Neural cell (in vitro differentiated cells): ENCODE measurements around the gene BRD3OS. TPM values are rescaled to one million over a fixed set of nuclear protein-coding genes. Genes with fewer than 3 reads are reported as not detected.

Source experiments
- H2AFZ ChIP-seq: fragments of 200-600, 300-800 bp; sonication (generic), shearing (Covaris generic); 2 replicates; pipeline ENCODE4 v1.6.0; 2014; ENCODE audit warnings: low read depth, mild to moderate bottlenecking, antibody characterized with exemption, low read length, moderate library complexity
- H3F3A ChIP-seq: fragments of 200-600 bp; shearing (Covaris generic); 2 replicates; pipeline ENCODE4 v1.6.1; 2016; ENCODE audit warnings: mild to moderate bottlenecking, moderate library complexity, mixed read lengths, antibody characterized with exemption, low read length; ENCODE audit not compliant: insufficient read depth, poor library complexity, severe bottlenecking
- H3K27ac ChIP-seq: fragments of 200-600, 300-800 bp; sonication (generic), shearing (Covaris generic); 2 replicates; pipeline ENCODE4 v1.5.1; 2014; ENCODE audit warnings: mild to moderate bottlenecking, low read length, moderate library complexity
- H3K27me3 ChIP-seq: fragments of 300-800, 200-600 bp; sonication (generic), shearing (Covaris generic); 2 replicates; pipeline ENCODE4 v1.6.0; 2014; ENCODE audit warnings: mild to moderate bottlenecking, low read depth, low read length, moderate library complexity; ENCODE audit not compliant: insufficient read depth
- H3K36me3 ChIP-seq: fragments of 300-800, 200-600 bp; sonication (generic), shearing (Covaris generic); 2 replicates; pipeline ENCODE4 v1.5.1; 2014; ENCODE audit warnings: mild to moderate bottlenecking, antibody characterized with exemption, low read length, moderate library complexity; ENCODE audit not compliant: insufficient read depth
- H3K4me2 ChIP-seq: fragments of 300-800, 200-600 bp; sonication (generic), shearing (Covaris generic); 2 replicates; pipeline ENCODE4 v1.6.0; 2014; ENCODE audit warnings: mild to moderate bottlenecking, low read length
- H3K4me3 ChIP-seq: fragments of 300-800, 200-600 bp; sonication (generic), shearing (Covaris generic); 2 replicates; pipeline ENCODE4 v1.5.1; 2014; ENCODE audit warnings: mild to moderate bottlenecking, low read length, moderate library complexity
- H3K79me2 ChIP-seq: fragments of 200-600 bp; shearing (Covaris generic); replicated peaks from 2 replicates; pipeline ENCODE4 v1.6.0; 2014; ENCODE audit warnings: mild to moderate bottlenecking, low read length, moderate library complexity; ENCODE audit not compliant: insufficient read depth
- H3K9ac ChIP-seq: fragments of 300-800, 200-600 bp; sonication (generic), shearing (Covaris generic); 2 replicates; pipeline ENCODE4 v1.6.1; 2016; ENCODE audit warnings: mild to moderate bottlenecking, low read length, mixed read lengths
- H3K9me2 ChIP-seq: fragments of 200-600 bp; shearing (Covaris generic); 2 replicates; pipeline ENCODE4 v1.6.1; 2016; ENCODE audit warnings: mild to moderate bottlenecking, low read length, mixed read lengths; ENCODE audit not compliant: insufficient read depth
- H3K9me3 ChIP-seq: fragments of 200-600, 300-800 bp; sonication (generic), shearing (Covaris generic); 2 replicates; pipeline ENCODE4 v1.6.1; 2016; ENCODE audit warnings: mild to moderate bottlenecking, mixed run types, low read length, moderate library complexity, mixed read lengths
- H4K20me1 ChIP-seq: fragments of 200-600 bp; shearing (Covaris generic); 2 replicates; pipeline ENCODE4 v1.6.1; 2016; ENCODE audit warnings: mild to moderate bottlenecking, mixed run types; ENCODE audit not compliant: insufficient read depth
- EP300 ChIP-seq: fragments of 450-650 bp; conservative IDR thresholded peaks from 2 replicates; pipeline ENCODE4 v1.6.1; 2014; ENCODE audit warnings: antibody characterized with exemption, mild to moderate bottlenecking, moderate library complexity; ENCODE audit not compliant: poor library complexity, severe bottlenecking
- EZH2 ChIP-seq: fragments of 200-600, 300-800 bp; shearing (Covaris generic), sonication (generic); IDR thresholded peaks from 2 replicates; pipeline ENCODE4 v1.6.1; 2014; ENCODE audit warnings: antibody characterized with exemption, low read length, borderline replicate concordance, mild to moderate bottlenecking; ENCODE audit not compliant: insufficient read depth, poor library complexity, severe bottlenecking
- MXI1 ChIP-seq: fragments of 450-650 bp; conservative IDR thresholded peaks from 2 replicates; pipeline ENCODE4 v1.6.1; 2014; ENCODE audit warnings: antibody characterized with exemption, mild to moderate bottlenecking; ENCODE audit not compliant: poor library complexity, severe bottlenecking
- POLR2AphosphoS5 ChIP-seq: IDR thresholded peaks from 2 replicates; pipeline ENCODE4 v1.6.1; 2012
- RAD21 ChIP-seq: fragments of 450-650 bp; conservative IDR thresholded peaks from 2 replicates; pipeline ENCODE4 v1.6.1; 2014; ENCODE audit warnings: antibody characterized with exemption, mild to moderate bottlenecking, moderate library complexity
- SMC3 ChIP-seq: fragments of 450-650 bp; conservative IDR thresholded peaks from 2 replicates; pipeline ENCODE4 v1.6.1; 2014; ENCODE audit warnings: antibody characterized with exemption, mild to moderate bottlenecking, moderate library complexity; ENCODE audit not compliant: poor library complexity
- TAF1 ChIP-seq: IDR thresholded peaks from 2 replicates; pipeline ENCODE4 v1.6.1; 2012; ENCODE audit warnings: low read depth
- polyA plus RNA-seq: library from polyadenylated mRNA; depleted of rRNA; stranded (reverse); fragments of >200 nt; gene quantifications from 2 replicates; pipeline ENCODE4 v1.2.3, GENCODE V29; 2014
- TF ChIP-seq, protein P1 (sequence below): IDR thresholded peaks from 2 replicates; pipeline ENCODE4 v1.6.1; 2012; ENCODE audit warnings: borderline replicate concordance
- TF ChIP-seq, protein P2 (sequence below): fragments of 450-650 bp; IDR thresholded peaks from 2 replicates; pipeline ENCODE4 v1.5.1; 2014; ENCODE audit warnings: antibody characterized with exemption, mild to moderate bottlenecking, moderate library complexity; ENCODE audit not compliant: poor library complexity, severe bottlenecking

Gene BRD3OS
- polyA plus RNA-seq, 1 donor from 2014 or later = 49.5 TPM

DNA sequence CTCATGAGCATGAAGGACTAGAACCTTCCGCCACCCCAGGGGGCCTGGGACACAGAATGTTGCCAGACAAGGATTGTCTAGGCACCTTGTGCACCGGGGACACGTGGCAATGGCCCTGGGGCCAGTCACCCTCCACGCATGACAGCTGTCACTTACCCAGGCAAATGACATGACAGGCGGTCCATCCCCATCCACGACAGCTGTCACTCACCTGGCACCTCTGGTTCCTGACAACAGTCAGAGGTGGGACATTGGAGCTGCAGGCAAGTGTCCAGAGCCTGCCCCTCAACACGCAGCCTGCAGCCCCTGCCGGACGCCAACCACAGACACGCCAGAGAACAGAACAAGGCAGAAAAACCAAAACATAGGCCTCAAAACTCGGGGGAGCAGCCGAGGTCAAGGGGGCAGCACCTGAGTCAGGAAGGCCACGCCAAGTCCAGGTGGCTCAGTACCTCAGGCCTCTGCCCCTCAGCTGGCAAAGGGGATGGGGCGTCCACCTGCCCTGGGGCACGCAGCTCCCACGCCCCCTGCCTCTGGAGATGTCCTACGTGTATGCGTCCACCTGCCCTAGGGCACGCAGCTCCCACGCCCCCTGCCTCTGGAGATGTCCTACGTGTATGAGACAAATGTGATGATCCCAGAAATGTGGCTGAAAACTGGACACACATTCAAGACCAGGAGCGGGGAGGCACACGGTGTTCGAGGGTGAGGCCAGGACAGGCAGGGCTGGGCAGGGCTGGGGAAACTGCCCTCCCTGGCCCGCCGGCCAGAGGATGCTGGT, 47.7 kb upstream of the BRD3OS start:
- Histone ChIP-seq H2AFZ (no peak overlapping the region), H3K9ac (no peak overlapping the region), H4K20me1 (no peaks in the 10 kb centered on the region), H3K36me3 (no peaks in the 10 kb centered on the region), H3K79me2 (peaks cover 33% of the 10 kb centered on the region), H3K27ac (no peak overlapping the region), H3K27me3 (no peaks in the 10 kb centered on the region), H3F3A (no peaks in the 10 kb centered on the region), H3K4me2 (no peak overlapping the region), H3K4me3 (no peak overlapping the region), H3K9me2 (no peaks in the 10 kb centered on the region), H3K9me3 (no peaks in the 10 kb centered on the region)
- TF ChIP-seq SMC3 (no peak), MXI1 (no peak), EP300 (no peak), RAD21 (no peak), EZH2 (no peak)
- TF ChIP-seq, protein P1, sequence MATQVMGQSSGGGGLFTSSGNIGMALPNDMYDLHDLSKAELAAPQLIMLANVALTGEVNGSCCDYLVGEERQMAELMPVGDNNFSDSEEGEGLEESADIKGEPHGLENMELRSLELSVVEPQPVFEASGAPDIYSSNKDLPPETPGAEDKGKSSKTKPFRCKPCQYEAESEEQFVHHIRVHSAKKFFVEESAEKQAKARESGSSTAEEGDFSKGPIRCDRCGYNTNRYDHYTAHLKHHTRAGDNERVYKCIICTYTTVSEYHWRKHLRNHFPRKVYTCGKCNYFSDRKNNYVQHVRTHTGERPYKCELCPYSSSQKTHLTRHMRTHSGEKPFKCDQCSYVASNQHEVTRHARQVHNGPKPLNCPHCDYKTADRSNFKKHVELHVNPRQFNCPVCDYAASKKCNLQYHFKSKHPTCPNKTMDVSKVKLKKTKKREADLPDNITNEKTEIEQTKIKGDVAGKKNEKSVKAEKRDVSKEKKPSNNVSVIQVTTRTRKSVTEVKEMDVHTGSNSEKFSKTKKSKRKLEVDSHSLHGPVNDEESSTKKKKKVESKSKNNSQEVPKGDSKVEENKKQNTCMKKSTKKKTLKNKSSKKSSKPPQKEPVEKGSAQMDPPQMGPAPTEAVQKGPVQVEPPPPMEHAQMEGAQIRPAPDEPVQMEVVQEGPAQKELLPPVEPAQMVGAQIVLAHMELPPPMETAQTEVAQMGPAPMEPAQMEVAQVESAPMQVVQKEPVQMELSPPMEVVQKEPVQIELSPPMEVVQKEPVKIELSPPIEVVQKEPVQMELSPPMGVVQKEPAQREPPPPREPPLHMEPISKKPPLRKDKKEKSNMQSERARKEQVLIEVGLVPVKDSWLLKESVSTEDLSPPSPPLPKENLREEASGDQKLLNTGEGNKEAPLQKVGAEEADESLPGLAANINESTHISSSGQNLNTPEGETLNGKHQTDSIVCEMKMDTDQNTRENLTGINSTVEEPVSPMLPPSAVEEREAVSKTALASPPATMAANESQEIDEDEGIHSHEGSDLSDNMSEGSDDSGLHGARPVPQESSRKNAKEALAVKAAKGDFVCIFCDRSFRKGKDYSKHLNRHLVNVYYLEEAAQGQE = no peak

DNA sequence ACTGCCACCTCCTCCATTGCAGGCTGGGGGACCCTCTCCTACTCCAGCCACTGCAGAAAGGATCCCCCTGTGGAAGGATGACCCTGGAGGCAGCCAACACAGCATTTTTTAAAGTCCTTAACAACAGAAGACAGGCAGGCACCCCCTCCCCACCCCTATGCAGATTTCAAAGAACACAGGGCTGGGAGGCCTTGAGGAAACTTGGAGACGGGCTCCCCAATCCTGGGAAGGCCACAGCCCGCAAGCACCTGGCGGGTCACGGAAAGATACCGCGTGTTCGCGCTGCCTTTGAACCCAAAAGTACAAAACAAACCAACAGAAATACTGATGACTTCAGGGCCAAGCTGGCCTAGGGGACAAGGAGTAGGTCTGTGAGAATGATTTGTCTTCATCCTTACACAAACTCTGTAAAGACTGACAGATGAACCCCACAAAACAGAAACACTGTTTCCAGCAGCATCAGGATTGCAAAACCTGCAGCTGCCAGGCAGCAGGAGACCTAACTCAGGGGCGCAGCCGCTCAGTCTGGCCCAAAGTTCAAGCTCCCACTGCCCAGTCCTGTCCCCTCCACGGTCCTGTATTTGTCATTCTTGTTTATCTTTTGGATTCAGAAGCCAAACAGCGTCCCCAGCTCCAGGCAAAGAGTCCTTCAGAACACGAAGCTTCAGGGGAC, 46.9 kb upstream of the BRD3OS start:
- Histone ChIP-seq H3K9me3 (no peaks in the 10 kb centered on the region), H3K9me2 (no peaks in the 10 kb centered on the region), H3F3A (no peaks in the 10 kb centered on the region), H3K27me3 (no peaks in the 10 kb centered on the region), H3K79me2 (peaks cover 40% of the 10 kb centered on the region), H3K36me3 (no peaks in the 10 kb centered on the region), H2AFZ (no peak overlapping the region), H3K27ac (no peak overlapping the region), H3K9ac (no peak overlapping the region), H3K4me2 (no peak overlapping the region), H4K20me1 (no peaks in the 10 kb centered on the region), H3K4me3 (no peak overlapping the region)
- TF ChIP-seq EP300 = no peak
- no peak for TF ChIP-seq POLR2AphosphoS5
- no peak for TF ChIP-seq RAD21
- TF ChIP-seq, protein P1 = no peak
- no peak for TF ChIP-seq TAF1
- TF ChIP-seq MXI1 = no peak
- TF ChIP-seq, protein P2, sequence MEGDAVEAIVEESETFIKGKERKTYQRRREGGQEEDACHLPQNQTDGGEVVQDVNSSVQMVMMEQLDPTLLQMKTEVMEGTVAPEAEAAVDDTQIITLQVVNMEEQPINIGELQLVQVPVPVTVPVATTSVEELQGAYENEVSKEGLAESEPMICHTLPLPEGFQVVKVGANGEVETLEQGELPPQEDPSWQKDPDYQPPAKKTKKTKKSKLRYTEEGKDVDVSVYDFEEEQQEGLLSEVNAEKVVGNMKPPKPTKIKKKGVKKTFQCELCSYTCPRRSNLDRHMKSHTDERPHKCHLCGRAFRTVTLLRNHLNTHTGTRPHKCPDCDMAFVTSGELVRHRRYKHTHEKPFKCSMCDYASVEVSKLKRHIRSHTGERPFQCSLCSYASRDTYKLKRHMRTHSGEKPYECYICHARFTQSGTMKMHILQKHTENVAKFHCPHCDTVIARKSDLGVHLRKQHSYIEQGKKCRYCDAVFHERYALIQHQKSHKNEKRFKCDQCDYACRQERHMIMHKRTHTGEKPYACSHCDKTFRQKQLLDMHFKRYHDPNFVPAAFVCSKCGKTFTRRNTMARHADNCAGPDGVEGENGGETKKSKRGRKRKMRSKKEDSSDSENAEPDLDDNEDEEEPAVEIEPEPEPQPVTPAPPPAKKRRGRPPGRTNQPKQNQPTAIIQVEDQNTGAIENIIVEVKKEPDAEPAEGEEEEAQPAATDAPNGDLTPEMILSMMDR = no peak
- TF ChIP-seq SMC3 = no peak
- TF ChIP-seq EZH2 = no peak
